ENCODE results near the gene FAM151B. TPM values are rescaled to one million over a fixed set of nuclear protein-coding genes. Genes with fewer than 3 reads are reported as not detected.

The FAM151B gene
- total and polyA plus RNA-seq, 2 experiments from 2014 or later, result 0.55 TPM; not detected in 1

GRCh38 chr5:80516826-80517225 is 28.9 kb downstream of the FAM151B start:
- H3K4me3 Mint-ChIP-seq, result no peak overlapping the region
- no peaks in the 10 kb centered on the region for H3K36me3 Mint-ChIP-seq (ENCODE audit: low read depth)
- no peak for TF ChIP-seq CTCF (conservative IDR thresholded peaks at IDR 0.05; ENCODE audit: low read depth in 2 of 2)
- TF ChIP-seq ETS1 (IDR thresholded peaks at IDR 0.05), result no peak
- no peak for TF ChIP-seq NANOG (IDR thresholded peaks at IDR 0.05; ENCODE audit: borderline replicate concordance)
- no peak for TF ChIP-seq EZH2phosphoT487 (IDR thresholded peaks at IDR 0.05; ENCODE audit: unreplicated experiment)
- TF ChIP-seq ZNF331 (CRISPR knock-in tag; IDR thresholded peaks at IDR 0.05; ENCODE audit: low read depth), result no peak
- no peak for TF ChIP-seq EZH2 (IDR thresholded peaks at IDR 0.05; ENCODE audit: low read depth, unreplicated experiment)
- no peak for TF ChIP-seq JUNB (IDR thresholded peaks at IDR 0.05; ENCODE audit: unreplicated experiment)
- no peak for TF ChIP-seq ZNF462 (CRISPR knock-in tag; IDR thresholded peaks at IDR 0.05)
- no peak for TF ChIP-seq REST (IDR thresholded peaks at IDR 0.05; ENCODE audit: unreplicated experiment)
- no peak for TF ChIP-seq STAT1 (IDR thresholded peaks at IDR 0.05; ENCODE audit: unreplicated experiment)
- TF ChIP-seq ZNF114 (CRISPR knock-in tag; IDR thresholded peaks at IDR 0.05), result no peak
- TF ChIP-seq CREB1 (CRISPR knock-in tag; IDR thresholded peaks at IDR 0.05; ENCODE audit: low read depth), result no peak
- TF ChIP-seq POLR2AphosphoS5 (IDR thresholded peaks at IDR 0.05; ENCODE audit: low read depth), result no peak

More at GRCh38 chr5:80516826-80517225, 28.9 kb downstream of the FAM151B start:
- no peaks in the 10 kb centered on the region for H3K9me3 Mint-ChIP-seq
- no peak overlapping the region for H2AFZ ChIP-seq
- no peak overlapping the region for H3K27ac Mint-ChIP-seq
- DNase-seq (ENCODE audit: low spot score), result no peak
- H3F3A ChIP-seq (replicated peaks; ENCODE audit: low read depth), result no peaks in the 10 kb centered on the region
- no peaks in the 10 kb centered on the region for H3K4me1 ChIP-seq (ENCODE audit: insufficient read depth)
- H3K4me3 ChIP-seq, result no peak overlapping the region
- H3K27me3 ChIP-seq (ENCODE audit: insufficient read depth), result no peaks in the 10 kb centered on the region
- H4K20me1 ChIP-seq (replicated peaks; ENCODE audit: insufficient read depth), result no peaks in the 10 kb centered on the region
- H3K36me3 ChIP-seq (ENCODE audit: insufficient read depth), result no peaks in the 10 kb centered on the region
- H3K79me2 ChIP-seq (replicated peaks; ENCODE audit: insufficient read depth), result no peaks in the 10 kb centered on the region
- H3K4me2 ChIP-seq, result no peak overlapping the region
- H3K27me3 Mint-ChIP-seq (ENCODE audit: insufficient read depth, low read depth, poor library complexity), result no peaks in the 10 kb centered on the region
- no peaks in the 10 kb centered on the region for H3K4me1 Mint-ChIP-seq
- H3K9me2 ChIP-seq (ENCODE audit: insufficient read depth), result no peaks in the 10 kb centered on the region
- no peak for ATAC-seq
- no peak overlapping the region for H3K27ac ChIP-seq (ENCODE audit: low read depth)

Data from GM23338 (cell line).